GM18520 (cell line): ENCODE results near the gene MS4A14.
"Not testable (repeated sequence)": the region's sequence is repeated elsewhere in the genome, so short reads cannot be mapped to it uniquely, and the experiment has no call there.

ENCODE experiments used
- ATAC-seq: cut with Tn5 transposase; IDR thresholded peaks from one replicate; pipeline ENCODE4 v1.9.1; 2021; ENCODE audit not compliant: unreplicated experiment

The MS4A14 gene

GRCh38 chr11:60396382-60396781 is at the start of gene MS4A14:
Gene MS4A14, plus strand, starts transcription at chr11:60396459. Its CDS starts 120 bp downstream, at chr11:60396579.
- ATAC-seq = no peak

DNA sequence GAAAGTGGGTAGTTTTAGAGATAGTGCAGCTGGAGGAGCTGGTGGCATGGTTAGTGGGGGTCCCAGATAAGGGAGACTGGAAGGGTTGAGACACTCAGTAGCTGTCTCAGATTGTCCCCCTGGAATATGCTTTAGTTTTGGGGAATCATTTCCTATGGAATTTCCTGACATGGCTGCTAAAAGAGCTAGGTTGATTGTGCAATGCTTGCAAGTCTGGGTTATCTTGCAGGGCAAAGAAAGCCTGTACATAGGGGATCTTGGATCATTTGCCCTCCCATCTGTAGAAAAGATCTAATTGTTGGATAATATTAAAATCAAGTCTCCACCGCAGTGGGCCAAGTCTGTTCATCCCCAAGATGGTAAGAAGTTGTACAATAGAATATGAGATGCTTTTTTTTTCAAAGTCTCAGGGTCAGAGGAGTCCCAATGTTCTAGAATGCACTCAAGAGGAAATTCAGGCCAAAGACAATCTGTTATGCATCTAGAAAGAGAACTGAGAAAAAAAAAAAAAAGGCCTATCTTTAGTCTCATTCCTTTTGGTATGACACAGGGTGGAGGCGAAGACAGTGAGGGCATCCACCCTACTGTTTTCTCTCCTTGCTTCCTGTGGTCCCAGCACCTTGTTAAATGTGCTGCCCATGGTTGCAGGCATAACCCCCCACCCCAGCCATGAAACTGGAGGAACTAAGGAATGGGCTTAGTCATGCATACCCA is 49.0 kb upstream of the MS4A14 start:
- ATAC-seq = no peak

DNA sequence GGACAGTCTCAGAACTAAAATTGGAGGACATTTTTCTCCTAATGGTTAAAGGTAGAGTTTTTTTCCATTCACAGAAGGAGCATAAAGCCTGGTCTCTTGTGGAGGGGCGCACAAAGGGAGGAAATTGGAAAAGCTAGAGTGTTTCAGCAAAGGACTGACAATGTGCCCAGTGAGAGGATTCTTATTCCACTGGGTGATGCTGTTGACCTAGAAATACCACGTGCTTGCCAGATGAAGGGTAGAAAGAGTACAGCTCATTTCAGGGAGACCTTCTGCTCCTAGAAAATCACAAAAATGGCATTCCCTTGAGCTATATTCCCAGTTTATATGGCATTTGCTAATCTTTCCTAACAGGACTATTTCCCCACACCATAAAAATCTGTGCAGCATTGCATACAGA is 48.1 kb upstream of the MS4A14 start:
- ATAC-seq = no peak

GRCh38 chr11:60349990-60350389 is 46.3 kb upstream of the MS4A14 start:
- ATAC-seq = no peak

- no peak for ATAC-seq
These were observed 38.5 kb upstream of the MS4A14 start for GRCh38 chr11:60357771-60358170.

GRCh38 chr11:60360621-60361020 is 35.6 kb upstream of the MS4A14 start:
- no peak for ATAC-seq

GRCh38 chr11:60362241-60362640 is 34.0 kb upstream of the MS4A14 start:
- ATAC-seq = no peak

GRCh38 chr11:60363542-60364470 is 32.5 kb upstream of the MS4A14 start:
- peak; percentile 33 for ATAC-seq

DNA sequence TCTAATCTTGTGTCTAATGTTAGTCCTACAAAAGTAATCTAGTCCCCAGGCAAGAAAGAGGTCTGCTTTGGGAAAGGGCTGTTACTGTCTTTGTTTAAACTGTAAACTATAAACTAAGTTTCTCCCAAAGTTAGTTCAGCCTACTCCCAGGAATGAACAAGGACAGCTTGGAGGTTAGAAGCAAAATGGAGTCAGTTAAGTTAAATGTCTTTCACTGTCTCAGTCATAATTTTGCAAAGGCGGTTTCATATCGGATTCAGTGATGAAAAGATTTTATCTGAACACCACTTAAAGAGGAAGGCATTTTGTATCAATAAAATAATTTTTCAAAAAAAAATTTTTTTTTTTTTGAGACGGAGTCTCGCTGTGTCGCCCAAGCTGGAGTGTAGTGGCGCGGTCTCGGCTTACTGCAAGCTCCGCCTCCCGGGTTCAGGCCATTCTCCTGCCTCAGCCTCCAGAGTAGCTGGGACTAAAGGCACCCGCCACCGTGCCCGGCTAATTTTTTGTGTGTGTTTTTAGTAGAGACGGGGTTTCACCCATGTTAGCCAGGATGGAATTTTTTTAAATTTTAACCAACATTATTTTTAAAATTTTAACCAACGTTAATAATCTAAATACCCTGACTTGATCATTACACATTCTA is 29.9 kb upstream of the MS4A14 start:
- not testable (repeated sequence) for ATAC-seq

DNA sequence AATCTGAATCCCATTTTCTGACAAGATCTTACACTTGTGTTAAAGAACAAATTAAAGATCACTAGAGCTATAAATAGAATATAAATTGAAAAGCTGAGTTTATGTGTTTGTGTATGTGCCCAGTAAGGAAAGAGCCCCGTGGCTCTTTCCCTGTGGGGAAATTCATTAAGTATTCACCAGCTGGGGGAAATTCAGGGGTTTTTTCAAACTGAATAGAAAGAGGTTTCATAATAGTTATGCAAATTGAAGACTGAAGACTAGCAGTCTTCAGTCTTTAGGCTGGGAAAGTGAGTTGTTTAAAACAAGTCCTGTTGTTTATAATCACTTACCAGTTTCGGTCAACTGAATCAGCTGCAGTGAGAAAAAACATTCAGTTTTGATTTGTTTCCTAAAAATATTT is 29.2 kb upstream of the MS4A14 start:
- ATAC-seq = peak; percentile 93

GRCh38 chr11:60367896-60368295 is 28.4 kb upstream of the MS4A14 start:
- ATAC-seq = no peak

DNA sequence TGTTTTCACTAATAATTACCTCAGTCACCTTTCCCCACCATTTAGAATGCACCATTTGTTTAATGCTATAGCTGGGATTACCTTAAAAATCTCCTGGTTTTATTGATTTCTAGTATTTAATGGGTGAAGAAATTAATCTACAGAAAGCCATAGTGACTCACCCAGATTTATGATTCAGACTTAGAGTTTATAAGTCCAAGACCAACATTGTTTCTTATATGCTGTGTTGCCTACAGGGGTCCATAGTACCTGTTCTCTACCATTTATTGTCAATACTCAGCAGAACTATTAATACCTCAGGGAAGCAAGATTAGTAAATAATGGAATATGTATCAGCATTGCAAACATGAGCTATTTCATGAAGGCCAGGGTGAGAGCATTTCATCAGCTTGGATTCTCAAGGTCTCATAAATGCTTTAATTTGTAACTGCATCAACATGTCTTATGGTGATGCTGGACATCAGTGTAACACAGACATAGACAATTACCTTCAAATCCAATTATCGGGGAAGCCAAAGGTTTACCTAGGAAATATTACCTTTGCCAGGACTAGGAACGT is 25.9 kb upstream of the MS4A14 start:
- no peak for ATAC-seq

DNA sequence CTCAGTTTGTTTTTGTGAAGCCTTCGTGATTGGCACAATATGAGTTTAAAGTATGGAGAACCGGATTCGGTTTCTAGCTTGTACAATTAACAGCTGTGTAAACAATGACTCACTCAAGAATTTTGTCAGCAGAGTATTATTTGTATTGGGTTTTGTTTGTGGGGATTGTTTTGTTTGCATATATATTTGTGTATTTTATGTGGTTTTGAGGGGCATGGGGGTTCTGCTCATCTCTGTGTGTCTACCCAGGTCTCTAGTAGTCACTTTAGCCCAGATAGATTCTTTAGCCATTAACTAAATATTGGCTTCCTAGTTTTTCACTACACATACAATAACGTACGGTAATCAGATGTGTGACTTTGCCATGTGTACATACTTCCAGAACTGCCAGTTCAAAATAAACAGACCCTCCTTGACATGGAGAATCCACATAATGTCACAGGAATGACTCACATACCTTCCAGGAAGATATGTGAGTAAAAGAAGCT is 25.4 kb upstream of the MS4A14 start:
- no peak for ATAC-seq

DNA sequence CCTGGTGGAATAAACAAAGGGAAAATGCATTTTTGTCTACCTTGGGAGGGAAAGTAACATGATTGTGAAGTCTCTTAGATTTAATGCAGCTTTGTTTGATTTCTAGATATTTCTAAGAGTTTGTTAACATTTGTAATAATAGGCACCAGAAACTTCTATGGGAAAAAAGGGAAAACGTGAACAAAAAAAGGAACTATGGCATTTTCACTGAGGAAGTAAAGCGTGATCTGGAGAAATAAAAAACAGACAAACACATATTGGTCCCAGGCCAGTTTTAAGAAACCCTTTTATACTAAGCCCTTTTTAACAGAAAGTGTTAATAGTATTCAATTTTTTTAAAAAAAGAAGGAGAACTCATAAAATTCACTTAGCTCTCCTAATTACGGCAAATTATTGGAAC is 24.9 kb upstream of the MS4A14 start:
- no peak for ATAC-seq

GRCh38 chr11:60371854-60372253 is 24.4 kb upstream of the MS4A14 start:
- no peak for ATAC-seq

GRCh38 chr11:60372767-60373166 is 23.5 kb upstream of the MS4A14 start:
- ATAC-seq = no peak

DNA sequence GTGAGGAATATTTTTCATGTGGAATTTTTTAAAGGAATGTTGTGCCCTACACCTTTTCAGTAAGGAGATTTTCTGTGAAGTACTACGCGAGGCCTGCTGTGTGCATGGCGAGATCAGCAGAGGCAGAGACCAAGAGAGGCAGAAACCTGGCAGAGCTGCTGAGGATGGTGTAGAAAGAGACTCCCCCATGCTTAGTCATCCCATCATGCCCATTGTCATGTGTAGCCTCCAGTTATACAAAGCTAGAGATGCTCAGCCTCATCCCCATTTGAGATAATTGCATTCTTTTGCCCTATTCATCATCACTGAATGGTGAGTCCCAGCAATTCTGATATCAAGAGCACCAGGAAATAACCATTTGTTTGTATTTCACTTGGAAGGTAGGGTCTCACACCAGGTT is 20.9 kb upstream of the MS4A14 start:
- ATAC-seq = no peak

GRCh38 chr11:60376601-60377000 is 19.7 kb upstream of the MS4A14 start:
- no peak for ATAC-seq

DNA sequence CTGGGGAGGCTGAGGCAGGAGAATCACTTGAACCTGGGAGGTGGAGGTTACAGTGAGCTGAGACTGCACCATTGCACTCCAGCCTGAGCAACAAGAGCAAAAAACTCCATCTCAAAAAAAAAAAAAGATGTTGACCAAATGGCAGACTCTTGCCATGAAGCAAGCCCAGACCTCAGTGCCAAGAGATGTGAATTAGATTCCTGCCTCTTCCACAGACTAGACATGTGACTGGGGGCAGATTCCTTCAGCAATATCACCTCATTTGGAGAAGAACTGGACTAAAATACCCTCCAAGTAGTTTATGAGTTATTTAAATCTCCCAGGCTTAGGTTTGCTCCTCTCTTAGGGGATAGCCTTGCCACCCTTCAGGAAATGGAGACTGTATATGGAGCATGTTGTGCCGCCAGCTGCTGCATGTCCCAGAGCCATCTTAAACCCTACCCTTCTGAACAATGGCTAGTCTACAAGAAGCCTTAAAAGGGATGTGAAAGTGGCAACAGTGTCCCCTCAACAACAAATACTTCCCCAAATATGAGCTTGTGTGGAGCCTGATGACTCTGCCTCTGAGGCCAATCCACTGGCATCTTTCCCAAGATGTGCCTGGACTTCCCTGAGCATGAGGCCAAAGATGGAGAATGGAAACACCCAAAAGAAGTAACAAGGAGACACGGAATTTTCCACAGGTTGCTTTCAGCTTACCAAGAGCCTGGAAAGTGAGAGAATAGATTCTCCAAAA is 18.7 kb upstream of the MS4A14 start:
- ATAC-seq = no peak

DNA sequence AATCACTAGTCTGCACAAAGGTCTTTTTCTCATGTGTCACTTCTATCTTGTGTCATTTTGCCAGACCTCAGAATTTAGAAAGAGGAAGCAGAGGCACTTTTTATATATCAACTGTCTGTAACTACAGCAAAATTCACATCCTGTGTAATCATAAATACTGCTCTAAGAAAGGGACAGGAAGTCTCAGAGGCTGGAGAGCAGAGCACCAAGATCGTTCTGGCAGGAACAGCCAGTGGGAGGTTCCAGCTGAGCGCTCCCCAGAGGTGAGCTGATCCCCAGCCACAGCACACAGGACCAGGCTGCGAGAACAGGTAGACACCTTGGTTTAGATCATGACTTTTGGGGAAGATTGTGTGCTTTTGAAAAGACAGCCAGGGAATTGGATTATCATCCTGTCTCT is 17.9 kb upstream of the MS4A14 start, which contains the start of gene MS4A7:
Gene MS4A7, plus strand, starts transcription at position 179 of the 400 bp plus-strand sequence. CDS start 4,610 bp downstream, outside the sequence.
- peak; percentile 66 for ATAC-seq
